HG03442 (cell line): ENCODE measurements around the gene RIC1.
"Not testable (repeated sequence)": the region's sequence is repeated elsewhere in the genome, so short reads cannot be mapped to it uniquely, and the experiment has no call there.

ENCODE experiments used
- ATAC-seq: cut with Tn5 transposase; IDR thresholded peaks from one replicate; pipeline ENCODE4 v1.9.1; 2021; ENCODE audit warnings: mild to moderate bottlenecking, moderate library complexity; ENCODE audit not compliant: unreplicated experiment

RIC1 gene

GRCh38 chr9:5620494-5620893, 8.4 kb upstream of the RIC1 start:
- no peak for ATAC-seq

DNA sequence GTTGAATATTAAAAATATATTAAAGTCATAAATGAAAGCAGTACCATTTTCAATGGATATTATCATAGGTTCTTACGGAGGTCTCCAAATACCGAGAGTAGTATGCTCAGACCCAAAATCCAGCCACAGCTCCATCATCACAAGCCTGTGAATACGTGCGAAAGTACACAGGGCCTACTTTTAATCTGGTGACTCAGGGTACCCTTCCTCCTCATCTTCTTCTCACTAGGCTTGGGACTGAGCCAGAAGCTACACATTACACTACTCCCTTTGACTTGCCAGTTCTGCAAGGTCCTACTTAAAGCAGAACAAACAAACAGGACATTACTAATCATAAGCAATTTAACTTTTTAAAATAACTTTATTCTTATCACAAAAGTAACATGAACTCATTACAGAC, 7.6 kb upstream of the RIC1 start:
- ATAC-seq = no peak

DNA sequence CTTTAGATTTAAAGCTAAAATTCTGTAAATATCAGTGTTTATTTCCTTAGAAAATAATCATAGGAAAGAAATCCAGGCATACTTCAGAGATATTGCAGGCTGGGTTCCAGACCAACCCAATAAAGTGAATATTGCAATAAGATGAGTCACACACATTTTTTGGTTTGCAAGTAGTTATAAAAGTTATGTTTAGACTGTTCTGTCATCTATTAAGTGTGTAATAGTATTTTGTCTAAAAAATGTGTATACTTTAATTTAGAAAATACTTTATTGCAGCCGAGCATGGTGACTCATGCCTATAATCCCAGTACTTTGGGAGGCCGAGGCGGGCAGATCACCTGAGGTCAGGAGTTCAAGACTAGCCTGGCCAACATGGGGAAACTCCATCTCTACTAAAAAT, 6.9 kb upstream of the RIC1 start:
- ATAC-seq = no peak

DNA sequence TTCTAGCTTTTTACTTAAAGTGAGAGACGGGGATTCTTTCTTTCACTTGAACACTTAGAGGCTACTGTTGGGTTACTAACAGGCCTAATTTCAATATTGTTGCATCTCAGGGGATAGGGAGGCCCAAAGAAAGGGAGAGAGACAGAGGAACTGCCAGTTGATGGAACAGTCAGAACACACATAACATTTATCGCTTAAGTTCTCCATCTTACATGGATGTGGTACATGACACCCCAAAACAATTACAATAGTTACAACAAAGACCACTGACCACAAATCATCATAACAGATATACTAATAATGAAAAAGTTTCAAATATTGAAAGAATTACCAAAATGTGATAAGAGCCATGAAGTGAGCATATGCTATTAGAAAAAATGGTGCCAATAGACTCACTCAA, 4.3 kb upstream of the RIC1 start:
- no peak for ATAC-seq

DNA sequence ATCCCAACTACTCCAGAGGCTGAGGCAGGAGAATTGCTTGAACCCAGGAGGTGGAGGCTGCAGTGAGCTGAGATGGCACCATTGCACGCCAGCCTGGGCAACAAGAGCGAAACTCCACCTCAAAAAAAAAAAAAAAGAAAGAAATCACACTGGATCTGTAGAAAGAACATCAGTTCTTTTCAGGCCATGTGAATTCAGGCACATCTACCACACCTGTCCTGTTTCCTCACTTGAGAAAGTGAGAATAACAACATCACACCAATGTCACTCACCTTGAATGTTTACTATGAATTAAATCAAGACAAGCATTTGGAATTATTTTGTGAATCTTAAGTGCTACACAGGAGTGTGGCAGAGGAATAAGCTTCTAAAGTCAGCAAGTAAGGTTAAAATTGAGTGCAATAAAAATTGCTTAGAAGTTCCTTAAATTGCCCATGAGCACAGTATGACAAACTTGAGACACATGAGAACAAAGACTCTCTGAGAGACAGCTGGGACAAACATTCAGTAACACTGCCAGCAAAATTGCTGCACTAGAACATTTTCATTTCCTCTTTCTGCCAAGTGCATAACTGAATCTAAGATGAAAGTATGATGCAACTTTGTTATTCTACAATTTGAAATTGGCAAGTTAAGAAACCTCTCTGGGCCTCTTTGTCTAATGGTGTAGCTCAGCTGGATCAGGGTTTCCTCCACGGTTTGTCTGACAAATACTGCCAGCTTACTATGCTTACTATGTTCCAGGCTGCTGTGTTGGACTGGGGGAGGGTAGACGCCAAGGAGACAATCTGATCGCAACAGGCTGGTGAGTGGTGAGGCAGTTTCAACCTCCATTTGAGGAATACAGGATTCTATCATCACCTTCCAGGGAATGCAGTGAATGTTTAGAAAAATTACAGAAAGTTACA, 1.9 kb upstream of the RIC1 start:
- ATAC-seq = peak; percentile 38

- ATAC-seq = not testable (repeated sequence)
Observed at GRCh38 chr9:5627686-5628085, 1.2 kb upstream of the RIC1 start.

- ATAC-seq = no peak
Observed at GRCh38 chr9:5628183-5628529, 751 bp upstream of the RIC1 start.

DNA sequence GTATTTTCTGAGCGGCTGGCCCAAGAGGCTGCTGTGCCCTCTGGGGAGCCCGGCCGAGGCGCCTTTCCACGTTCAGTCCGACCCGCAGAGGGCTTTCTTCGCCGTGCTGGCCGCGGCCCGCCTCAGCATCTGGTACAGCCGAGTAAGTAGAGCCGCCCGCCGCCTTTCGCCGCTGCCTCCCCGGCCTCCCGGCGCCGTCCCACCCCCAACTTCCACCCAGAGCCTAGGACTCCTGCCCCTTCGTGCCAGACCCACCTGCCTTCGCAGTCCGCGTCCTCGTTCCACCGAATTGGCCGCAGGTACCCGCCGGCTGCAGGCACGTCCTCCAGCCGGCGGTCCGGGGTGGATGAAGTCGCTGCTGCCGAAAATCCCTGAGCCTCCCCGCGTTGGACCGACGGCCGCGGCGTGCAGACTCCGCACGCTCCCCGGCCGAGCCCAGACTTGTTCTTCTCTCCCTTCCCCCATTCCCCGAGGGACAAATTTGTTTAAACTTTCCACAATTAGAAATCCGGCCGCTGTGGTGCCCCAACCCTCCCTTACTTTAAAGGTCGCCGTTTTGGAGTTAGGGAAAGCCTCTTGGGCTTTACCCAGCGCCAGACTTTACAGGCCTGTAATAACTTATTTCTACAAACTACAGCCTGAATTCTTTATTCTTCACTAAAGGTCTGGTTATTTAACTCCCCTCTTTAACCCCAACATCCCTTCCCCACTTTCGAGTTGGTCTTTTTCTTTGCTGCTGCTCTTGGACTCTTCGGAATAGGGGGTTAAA, 589 bp downstream of the RIC1 start:
- ATAC-seq = peak; percentile 5

GRCh38 chr9:5630081-5630507, 1.2 kb downstream of the RIC1 start:
- ATAC-seq = no peak

DNA sequence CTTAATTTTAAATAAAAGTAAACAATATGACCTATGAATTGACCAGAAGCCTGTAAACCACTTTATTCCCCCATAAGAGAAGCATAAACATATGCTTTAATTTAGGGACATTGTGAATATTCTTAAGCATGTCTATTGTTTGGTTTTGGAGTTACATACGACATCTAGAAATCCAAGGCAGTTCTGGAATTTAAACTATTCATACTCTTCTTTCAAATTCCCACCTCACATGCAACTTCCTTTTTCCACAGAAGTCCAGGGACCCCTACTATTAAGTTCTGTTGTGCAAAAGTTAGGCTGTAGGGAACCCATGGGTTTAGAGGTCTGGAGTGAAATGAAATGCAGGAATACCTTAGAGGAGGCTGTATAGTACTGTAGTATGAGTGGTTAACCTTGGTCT, 2.1 kb downstream of the RIC1 start:
- ATAC-seq = no peak

DNA sequence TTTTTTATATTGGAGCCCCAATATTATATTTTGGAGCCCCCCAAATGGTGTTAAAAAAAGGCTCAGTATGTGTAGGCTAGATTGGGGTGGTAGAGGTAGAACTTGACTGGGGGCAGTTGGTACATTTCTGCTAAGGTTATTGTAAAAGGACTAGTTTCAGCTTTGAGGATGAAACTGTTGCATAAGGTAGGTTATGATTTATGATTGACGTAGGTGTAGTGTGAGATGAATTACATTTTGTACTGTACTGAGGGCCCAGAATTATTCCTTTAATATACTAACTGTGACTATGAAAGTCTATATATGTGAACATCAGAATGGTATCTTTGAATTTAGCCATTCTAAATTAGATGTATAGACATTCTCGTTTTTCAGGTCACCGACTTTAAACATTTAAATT, 3.6 kb downstream of the RIC1 start:
- ATAC-seq = no peak

- no peak for ATAC-seq
Observed at GRCh38 chr9:5633243-5633642, 4.3 kb downstream of the RIC1 start.

DNA sequence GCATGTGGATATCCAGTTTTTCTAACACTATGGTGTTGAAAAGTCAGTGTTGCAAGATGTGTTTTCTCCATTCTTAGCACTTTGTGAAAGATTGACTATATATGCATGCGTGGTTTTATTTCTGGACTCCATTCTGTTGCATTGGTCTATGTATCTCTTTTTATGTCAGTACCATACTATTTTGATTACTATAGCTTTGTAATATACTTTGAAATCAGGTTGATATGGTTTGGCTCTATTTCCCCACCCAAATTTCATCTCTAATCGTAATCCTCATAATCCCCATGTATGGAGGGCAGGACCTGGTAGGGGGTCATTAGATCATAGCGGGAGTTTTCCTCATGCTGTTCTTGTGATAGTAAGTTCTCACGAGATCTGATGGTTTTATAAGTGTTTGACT, 6.5 kb downstream of the RIC1 start:
- no peak for ATAC-seq

GRCh38 chr9:5639816-5640215, 10.9 kb downstream of the RIC1 start:
- no peak for ATAC-seq

- no peak for ATAC-seq
Observed at GRCh38 chr9:5642170-5642569, 13.3 kb downstream of the RIC1 start.

DNA sequence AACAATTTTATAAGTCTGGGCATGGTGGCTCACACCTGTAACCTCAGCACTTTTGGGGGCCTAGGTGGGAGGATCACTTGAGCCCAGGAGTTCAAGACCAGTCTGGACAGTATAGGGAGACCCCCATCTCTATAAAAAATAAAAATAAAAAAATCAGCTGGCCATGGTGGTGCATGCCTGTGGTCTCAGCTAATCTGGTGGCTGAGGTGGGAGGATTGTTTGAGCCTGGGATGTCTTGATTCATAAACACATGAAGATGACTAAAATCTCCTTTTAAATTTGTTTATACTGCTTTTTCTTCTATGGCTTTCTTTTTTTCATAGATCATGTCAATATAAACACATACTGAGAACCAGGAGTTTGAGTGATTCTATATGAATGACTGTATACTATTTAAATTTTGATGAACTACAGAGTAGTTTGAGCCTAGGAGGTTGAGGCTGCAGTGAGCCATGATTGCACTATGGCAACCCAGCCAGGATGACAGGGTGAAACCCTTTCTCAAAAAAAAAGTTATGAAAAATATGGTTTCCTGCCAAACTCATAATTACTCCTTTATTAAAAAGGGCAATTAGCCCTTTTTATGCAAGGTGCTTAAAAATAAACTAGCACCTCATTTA, 14.2 kb downstream of the RIC1 start:
- ATAC-seq = no peak

DNA sequence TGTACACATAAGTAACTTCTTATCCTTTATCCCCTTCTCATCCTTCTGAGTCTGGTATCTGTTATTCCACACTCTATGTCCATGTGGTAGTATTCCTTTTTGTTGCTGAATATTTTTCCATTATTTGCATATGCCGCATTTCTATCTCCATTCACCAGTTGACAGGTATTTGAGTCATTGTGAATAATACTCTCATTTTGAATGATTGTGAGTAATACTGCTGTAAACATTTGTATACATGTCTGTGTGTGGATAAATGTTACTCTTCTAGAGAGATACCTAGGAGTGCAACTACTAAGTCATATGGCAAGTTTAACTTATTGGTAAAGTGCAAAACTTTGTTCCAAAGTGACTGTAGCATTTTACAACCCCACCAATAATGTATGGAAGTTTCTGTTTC, 15.6 kb downstream of the RIC1 start:
- ATAC-seq = no peak

DNA sequence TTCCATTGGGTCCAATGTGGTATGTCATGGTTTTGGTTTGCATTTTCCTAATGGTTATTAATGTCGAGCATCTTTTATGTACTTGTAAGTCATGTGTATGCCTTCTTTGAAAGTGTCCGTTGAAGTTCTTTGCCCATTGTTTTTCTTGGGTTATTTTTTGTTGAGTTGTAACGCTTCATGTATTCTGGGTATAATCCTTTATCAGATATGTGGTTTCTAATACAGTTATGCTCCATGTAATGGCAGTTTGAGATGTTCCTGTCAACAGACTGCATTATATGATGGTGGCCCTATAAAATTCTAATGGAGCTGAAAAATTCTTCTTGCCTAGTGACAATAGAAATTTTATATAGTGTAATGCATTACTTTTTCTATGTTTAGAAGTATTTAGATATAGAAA, 17.2 kb downstream of the RIC1 start:
- no peak for ATAC-seq

GRCh38 chr9:5650356-5651105, 21.6 kb downstream of the RIC1 start:
- ATAC-seq = no peak

DNA sequence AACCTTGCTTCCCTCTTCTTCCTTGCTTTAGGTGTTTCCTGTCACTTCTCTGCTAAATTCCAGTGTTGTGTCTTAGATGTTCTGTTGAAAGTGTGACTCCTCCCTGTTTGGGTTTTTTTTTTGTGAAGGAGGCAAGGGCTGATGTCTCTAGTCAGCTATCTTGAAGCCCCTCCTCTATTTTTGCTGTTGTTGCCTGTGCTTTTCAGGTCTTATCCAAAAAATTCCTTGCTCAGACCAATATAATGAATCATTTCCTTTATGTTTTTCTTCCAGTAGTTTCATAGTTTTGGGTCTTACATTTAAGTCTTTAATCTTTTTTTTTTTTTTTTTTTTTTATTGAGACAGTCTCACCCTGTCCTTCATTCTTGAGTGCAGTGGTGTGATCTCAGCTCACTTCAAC, 22.3 kb downstream of the RIC1 start:
- no peak for ATAC-seq

DNA sequence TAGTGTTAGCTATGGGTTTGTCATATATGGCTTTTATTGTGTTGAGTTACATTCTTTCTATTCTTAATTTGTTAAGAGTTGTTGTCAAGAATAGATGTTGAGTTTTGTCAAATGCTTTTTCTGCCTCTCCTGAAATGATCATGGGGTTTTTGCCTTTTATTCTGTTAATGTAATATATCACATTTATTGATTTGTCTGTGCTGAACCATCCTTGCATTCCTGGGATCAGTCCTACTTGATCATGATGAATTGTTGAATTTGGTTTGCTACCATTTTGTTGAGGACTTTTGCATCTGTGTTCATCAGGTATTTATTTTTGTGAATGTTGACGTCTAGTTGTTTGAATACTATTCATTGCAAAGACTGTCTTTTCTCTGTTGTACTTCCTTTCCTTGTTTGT, 23.9 kb downstream of the RIC1 start:
- no peak for ATAC-seq
